Measurements from ENCODE around the gene ALG12.
"Not testable (repeated sequence)": the region's sequence is repeated elsewhere in the genome, so short reads cannot be mapped to it uniquely, and the experiment has no call there.

Gene ALG12

GRCh38 chr22:49866134-49866533 is 52.1 kb downstream of the ALG12 start:
- no peak for DNase-seq (ENCODE audit: low read depth)

DNA sequence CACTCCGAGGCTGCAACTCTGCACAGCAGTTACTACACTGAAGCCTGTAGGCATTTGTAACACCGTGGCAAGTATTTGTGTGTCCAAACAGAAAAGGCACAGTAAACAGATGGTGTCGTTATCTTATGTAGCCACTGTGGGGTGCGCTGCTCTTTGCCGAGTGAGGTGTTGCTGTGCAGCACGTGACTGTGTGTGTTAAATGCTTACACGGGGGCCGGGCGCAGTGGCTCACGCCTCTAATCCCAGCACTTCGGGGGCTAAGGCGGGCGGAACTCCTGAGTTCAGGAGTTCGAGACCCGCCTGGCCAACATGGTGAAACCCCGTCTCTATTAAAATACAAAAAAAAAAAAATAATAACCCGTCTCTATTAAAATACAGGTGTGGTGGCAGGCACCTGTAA is 53.1 kb downstream of the ALG12 start:
- no peak for DNase-seq (ENCODE audit: low read depth)

- DNase-seq (ENCODE audit: low read depth): no peak
These were observed 54.3 kb downstream of the ALG12 start for GRCh38 chr22:49863931-49864330.

GRCh38 chr22:49862496-49862776 is 55.8 kb downstream of the ALG12 start:
- no peak for DNase-seq (ENCODE audit: low read depth)

DNA sequence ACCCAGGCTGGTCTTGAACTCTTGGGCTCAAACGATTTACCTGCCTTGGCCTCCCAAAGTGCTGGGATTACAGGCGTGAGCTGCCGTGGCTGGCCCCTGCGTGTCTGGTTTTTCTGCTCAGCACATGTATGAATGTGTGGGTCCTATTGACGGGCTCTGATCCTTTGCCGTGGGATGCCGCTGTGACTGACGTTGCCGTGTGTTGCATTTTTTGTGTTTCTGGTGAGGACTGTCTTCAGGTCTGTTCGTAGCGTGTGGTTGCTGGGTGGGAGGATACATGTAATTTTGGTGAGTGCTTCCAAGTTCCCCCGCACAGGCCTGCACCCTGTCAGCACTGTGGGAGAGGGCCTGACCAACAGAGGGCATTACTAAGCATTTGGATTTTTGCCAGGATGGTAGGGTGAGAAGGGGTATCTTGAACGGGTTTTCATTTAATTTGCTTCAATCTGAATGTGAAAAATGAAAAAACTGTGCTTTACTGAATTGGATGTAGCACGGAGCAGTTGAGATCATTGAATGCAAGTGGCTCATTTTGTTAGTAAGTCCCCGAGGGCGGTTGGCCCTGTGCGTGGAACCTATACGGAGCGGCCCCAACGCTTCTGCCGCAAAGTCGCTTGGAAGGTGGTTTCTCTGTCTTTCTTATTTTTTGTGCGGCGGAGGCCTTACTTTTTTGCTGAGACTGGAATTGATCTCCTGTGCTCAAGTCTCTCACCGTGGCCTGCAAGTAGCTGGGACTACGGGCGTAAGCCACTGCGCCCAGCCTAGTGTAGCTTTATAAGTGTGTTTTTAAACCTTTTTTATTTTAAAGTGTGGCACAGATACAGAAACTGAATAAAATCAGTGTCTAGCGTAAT is 56.4 kb downstream of the ALG12 start:
- no peak for DNase-seq (ENCODE audit: low read depth)

GRCh38 chr22:49858827-49859226 is 59.4 kb downstream of the ALG12 start:
- DNase-seq (ENCODE audit: low read depth): no peak

DNA sequence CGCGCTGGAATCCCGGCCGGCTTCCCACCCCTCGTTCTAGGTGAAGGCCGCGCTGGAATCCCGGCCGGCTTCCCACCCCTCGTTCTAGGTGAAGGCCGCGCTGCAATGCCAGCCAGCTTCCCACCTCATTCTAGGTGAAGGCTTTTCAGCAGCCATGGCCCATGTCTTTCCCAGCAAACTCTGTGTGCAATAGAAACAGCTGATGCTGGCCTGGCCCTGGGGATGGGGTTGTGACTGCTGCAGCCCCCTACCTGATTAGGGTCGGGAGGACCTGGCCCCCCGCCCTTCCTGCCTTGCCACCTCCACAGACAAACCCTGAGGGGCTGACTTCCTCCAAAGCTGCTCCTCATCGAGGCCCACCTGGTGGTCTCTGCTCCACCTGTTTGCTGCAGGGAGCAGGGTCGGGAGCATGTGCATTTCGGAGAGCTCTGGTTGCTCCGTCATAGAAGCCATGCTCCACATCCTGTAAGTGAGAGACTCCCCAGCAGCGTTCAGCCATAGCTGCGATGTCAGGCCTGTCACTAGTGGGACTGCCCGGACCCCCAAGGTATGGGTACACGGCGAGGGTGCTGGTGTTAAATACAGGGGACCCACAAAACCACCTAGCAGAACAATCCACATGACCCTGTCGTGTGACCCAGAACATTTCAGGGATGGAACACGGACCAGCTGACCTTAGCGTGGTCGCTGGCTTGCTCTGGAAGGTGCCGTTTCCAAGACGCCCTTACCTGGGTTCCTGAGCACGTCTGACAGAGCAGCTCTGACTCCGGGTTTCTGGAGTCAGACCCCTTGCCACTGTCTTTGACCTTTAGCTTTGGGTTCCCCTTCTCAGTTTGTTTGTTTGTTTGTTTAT is 61.2 kb downstream of the ALG12 start:
- DNase-seq (ENCODE audit: low read depth): no peak

- DNase-seq (ENCODE audit: low read depth): no peak
These were observed 61.9 kb downstream of the ALG12 start for GRCh38 chr22:49856343-49856742.

- no peak for DNase-seq (ENCODE audit: low read depth)
These were observed 62.9 kb downstream of the ALG12 start for GRCh38 chr22:49855251-49855911.

DNA sequence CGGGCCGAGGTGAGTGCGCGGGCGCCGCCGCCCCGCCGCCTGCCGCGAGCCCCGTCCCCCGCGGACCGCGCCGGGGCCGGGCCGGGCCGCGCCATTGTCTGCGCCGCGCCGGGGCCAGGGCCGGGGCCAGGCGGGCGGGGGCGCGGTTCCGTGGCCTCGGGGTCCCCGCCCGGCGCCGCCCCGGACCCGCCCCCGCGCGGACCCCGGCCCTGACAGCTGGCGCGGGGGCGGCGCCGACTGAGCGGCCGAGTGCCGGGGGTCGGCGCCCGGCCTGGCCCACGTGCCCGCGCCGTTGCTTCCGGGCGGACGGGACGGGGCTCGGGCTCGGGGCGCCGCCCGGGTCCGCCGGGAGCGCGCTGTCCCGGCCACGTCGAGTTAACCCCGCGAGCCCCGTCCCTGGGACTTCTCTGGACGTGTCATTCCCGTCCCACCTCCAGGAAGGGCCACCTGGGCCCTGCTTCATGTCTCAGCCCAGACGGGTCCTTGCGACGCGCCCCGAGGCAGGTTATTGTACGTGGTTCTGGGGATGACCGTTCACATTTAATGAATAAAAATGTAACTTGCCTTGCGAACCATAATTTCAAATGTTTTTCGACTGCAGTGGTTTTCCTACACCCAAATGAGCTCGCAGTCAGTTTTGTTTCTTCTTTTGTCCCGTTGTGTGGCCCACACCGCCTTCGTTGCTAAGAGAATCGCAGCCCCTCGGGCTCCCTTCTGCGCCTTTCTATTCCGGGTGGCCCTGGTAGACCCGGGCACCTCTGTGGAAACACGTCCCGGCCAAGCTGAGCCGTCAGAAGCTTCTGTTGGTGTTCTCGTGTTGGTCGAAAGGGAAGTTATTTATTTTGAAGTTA is 64.0 kb downstream of the ALG12 start:
- DNase-seq (ENCODE audit: low read depth): no peak

GRCh38 chr22:49852898-49853894 is 65.0 kb downstream of the ALG12 start, which contains the start of gene ZBED4:
Gene ZBED4, plus strand, starts transcription at chr22:49853844. Its CDS starts 29,819 bp downstream, at chr22:49883663.
- peak; percentile 98 for DNase-seq (ENCODE audit: low read depth)

DNA sequence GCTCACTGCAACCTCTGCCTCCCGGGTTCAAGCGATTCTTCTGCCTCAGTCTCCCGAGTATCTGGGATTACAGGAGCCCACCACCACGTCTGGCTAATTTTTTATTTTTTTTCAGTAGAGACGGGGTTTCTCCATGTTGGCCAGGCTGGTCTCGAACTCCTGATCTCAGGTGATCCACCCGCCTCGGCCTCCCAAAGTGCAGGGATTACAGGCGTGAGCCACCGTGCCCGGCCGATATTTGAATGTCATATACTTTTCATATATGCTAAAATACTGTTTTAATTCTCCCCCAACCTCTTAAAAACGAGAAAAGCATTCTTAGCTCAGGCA is 65.7 kb downstream of the ALG12 start:
- DNase-seq (ENCODE audit: low read depth): not testable (repeated sequence)

DNA sequence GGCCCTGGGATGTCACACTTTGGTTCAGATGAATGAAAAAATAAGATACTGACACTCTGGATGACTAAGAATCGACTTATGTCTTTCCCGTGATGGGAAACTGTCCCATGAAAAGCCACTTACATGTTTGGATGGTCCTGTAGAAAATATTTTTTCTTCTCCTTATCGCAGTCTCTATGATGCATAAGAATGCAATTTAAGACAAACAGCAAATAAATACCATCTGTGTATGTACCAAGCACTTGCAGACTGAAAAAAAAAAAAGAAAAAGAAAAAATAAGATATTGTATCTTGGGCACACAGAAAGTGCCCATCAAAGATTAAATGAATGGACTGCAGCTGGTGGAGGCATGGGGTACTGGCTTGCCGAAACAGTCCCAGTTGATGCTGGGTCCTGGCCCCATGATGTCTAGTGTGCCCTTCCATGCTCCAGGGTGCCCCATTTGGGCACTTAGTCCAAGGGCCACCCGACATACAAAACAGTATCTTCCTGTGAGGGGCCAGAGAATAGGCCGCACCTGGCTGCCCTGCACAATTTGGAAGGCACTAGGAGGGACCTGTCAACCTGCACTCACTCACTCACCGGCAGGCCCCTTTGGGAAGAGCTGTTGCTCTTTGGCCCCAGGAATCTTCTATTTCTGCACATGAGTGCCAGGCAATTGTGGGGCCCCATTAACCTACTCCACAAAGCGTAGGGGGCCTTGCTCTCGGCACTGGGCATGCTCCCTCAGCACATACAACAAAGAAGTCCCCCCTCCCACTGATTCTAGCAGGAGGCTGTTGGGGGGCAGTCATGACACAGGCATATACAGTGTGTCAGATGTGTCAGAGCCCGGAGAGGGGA is 67.1 kb downstream of the ALG12 start:
- DNase-seq (ENCODE audit: low read depth): no peak
